Duodenal mucosa (tissue), 2 donors: ENCODE data around the gene CLDN34.

ENCODE experiments used
- H3K27ac ChIP-seq: one replicate; pipeline ENCODE4 v1.7.0; 2013; ENCODE audit warnings: low read depth, low read length
- H3K27me3 ChIP-seq, 2 donors: one replicate each; pipeline ENCODE4 v1.7.0; 2013; ENCODE audit warnings: low read length in 2 of 2, control low read depth in 1 of 2; ENCODE audit not compliant: insufficient read depth in 2 of 2, control insufficient read depth in 1 of 2
- H3K36me3 ChIP-seq, 2 donors: one replicate each; pipeline ENCODE4 v1.7.0; 2013; ENCODE audit warnings: low read length in 2 of 2, control low read depth in 1 of 2; ENCODE audit not compliant: insufficient read depth in 2 of 2, control insufficient read depth in 1 of 2
- H3K4me1 ChIP-seq, 2 donors: one replicate each; pipeline ENCODE4 v1.7.0; 2013; ENCODE audit warnings: low read length in 2 of 2, control low read depth in 1 of 2; ENCODE audit not compliant: insufficient read depth in 2 of 2, control insufficient read depth in 1 of 2
- H3K4me3 ChIP-seq, 2 donors: one replicate each; pipeline ENCODE4 v1.7.0; 2013; ENCODE audit warnings: low read length in 2 of 2, low read depth in 1 of 2
- H3K9ac ChIP-seq, 2 donors: one replicate each; pipeline ENCODE4 v1.7.0; 2013; ENCODE audit warnings: low read length in 2 of 2, low read depth in 1 of 2
- H3K9me3 ChIP-seq, 2 donors: one replicate each; pipeline ENCODE4 v1.7.0; 2013; ENCODE audit warnings: low read length in 2 of 2, control low read depth in 1 of 2; ENCODE audit not compliant: control insufficient read depth in 1 of 2

The CLDN34 gene

DNA sequence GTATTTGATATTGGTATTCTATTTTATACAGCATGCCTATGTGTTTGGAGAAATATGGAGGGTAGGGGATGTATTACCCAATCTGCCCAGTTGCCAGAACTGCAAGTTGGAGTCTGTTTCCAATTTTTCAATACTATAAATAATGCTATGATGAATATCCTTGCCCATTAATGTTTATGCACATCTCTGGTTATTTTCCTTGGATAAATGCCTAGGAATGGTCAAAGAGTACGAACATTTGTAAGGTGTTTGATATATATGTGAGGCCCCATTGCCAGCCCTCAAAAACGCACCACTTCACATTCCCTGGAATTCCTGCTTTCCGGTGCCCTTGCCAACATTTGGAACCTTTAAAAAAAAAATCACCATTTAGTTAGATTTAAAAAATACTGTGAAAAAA is 34.3 kb downstream of the CLDN34 start:
- no peak overlapping the region for H3K4me3 ChIP-seq
- no peak overlapping the region for H3K27ac ChIP-seq
- H3K9ac ChIP-seq, result no peak overlapping the region
- H3K36me3 ChIP-seq, result no peaks in the 10 kb centered on the region
- no peaks in the 10 kb centered on the region for H3K9me3 ChIP-seq
- H3K27me3 ChIP-seq, result no peaks in the 10 kb centered on the region
- H3K4me1 ChIP-seq, result no peaks in the 10 kb centered on the region

DNA sequence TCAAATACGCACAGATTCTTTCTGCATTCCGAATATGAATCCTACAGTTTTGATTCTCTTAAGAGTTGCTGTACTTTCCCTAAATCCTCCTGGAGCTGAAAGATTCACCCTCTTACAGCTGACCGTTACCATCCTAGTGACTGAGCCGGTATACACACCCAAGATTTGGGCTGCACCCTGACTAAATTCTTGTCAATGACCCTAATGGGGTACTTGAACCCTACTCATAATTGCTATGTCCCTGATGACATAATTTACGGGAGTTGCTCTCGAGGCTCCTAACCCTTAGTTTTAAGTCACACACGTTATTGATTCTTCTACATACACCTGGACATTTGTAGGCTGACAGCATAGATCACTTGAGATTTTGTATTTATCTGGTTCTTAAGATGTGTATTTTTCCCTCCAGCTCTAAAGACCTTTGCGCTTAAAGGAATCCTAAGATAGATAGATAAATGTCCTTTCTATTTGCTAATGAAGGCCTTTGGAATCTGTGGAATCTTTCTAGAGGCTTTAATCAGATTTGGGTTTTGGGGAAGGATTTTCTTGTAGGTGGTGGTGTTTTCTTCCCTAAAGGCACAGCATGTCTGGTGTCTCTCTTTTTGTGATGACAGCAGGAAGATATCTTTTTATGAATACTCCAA is 37.8 kb downstream of the CLDN34 start:
- Histone ChIP-seq H3K27ac (no peak overlapping the region), H3K27me3 (no peaks in the 10 kb centered on the region), H3K4me1 (no peaks in the 10 kb centered on the region)

DNA sequence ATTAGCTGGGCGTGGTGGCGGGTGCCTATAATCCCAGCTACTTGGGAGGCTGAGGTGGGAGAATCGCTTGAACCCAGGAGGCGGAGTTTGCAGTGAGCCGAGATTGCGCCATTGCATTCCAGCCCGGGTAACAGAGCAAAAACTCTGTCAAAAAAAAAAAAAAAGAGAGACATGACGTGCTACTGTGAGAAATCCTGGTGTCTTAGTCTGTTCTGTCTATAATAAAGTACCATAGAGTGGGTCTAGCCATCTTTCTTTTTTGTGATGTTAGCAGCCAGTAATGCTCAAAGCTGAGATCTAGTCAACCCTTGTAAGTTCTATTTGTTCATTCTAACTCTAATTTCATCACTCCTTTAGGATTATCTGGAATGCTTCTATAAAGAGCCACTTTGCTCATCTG is 38.9 kb downstream of the CLDN34 start:
- H3K4me3 ChIP-seq, result no peak overlapping the region
- H3K4me1 ChIP-seq, result no peaks in the 10 kb centered on the region
- H3K9ac ChIP-seq, result no peak overlapping the region
- no peaks in the 10 kb centered on the region for H3K27me3 ChIP-seq
- no peaks in the 10 kb centered on the region for H3K9me3 ChIP-seq
- H3K36me3 ChIP-seq, result no peaks in the 10 kb centered on the region
- no peak overlapping the region for H3K27ac ChIP-seq

More for the DNA sequence above, 37.8 kb downstream of the CLDN34 start:
- no peaks in the 10 kb centered on the region for H3K9me3 ChIP-seq
- H3K4me3 ChIP-seq, result no peak overlapping the region
- H3K9ac ChIP-seq, result no peak overlapping the region
- no peaks in the 10 kb centered on the region for H3K36me3 ChIP-seq

- H3K9ac ChIP-seq, result no peak overlapping the region
- no peak overlapping the region for H3K27ac ChIP-seq
- H3K9me3 ChIP-seq, result no peaks in the 10 kb centered on the region
- no peaks in the 10 kb centered on the region for H3K27me3 ChIP-seq
- no peaks in the 10 kb centered on the region for H3K36me3 ChIP-seq
- no peak overlapping the region for H3K4me3 ChIP-seq
- peaks cover 0 to 1% of the 10 kb centered on the region in 2 donors for H3K4me1 ChIP-seq
Observed at GRCh38 chrX:10006770-10007169, 39.6 kb downstream of the CLDN34 start.

- no peaks in the 10 kb centered on the region for H3K27me3 ChIP-seq
- H3K4me3 ChIP-seq, result no peak overlapping the region
- no peaks in the 10 kb centered on the region for H3K36me3 ChIP-seq
- H3K9me3 ChIP-seq, result no peaks in the 10 kb centered on the region
- no peak overlapping the region for H3K9ac ChIP-seq
- peaks cover 0 to 4% of the 10 kb centered on the region in 2 donors for H3K4me1 ChIP-seq
- no peak overlapping the region for H3K27ac ChIP-seq
Observed at GRCh38 chrX:10007621-10008020, 40.5 kb downstream of the CLDN34 start.

DNA sequence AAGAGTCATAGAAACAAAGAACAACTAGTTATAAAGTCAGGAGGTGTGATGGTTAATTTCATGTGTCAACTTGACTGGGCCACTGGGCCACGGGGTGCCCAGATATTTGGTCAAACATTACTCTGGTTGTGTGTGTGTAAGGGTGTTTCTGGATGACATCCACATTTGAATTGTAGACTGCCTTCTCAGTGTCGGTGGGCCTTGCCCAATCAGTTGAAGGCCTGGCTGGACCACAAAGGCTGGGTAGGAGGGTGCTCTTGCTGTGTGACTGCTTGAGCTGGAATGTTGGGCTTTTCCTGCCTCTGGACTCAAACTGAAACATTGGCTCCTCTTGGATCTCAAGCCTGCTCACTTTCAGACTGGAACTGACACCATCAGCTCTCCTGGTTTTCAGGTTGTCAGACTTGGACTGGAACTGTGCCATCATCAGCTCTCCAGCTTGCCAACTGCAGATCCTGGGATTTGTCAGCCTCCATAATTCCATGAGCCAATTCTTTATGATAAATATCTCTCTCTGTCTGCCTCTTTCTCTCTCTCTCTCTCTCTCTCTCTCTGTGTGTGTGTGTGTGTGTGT is 41.4 kb downstream of the CLDN34 start:
- Histone ChIP-seq H3K36me3 (no peaks in the 10 kb centered on the region), H3K27me3 (no peaks in the 10 kb centered on the region), H3K9me3 (no peaks in the 10 kb centered on the region), H3K9ac (no peak overlapping the region), H3K27ac (no peak overlapping the region), H3K4me3 (no peak overlapping the region), H3K4me1 (peaks cover 0 to 4% of the 10 kb centered on the region in 2 donors)

DNA sequence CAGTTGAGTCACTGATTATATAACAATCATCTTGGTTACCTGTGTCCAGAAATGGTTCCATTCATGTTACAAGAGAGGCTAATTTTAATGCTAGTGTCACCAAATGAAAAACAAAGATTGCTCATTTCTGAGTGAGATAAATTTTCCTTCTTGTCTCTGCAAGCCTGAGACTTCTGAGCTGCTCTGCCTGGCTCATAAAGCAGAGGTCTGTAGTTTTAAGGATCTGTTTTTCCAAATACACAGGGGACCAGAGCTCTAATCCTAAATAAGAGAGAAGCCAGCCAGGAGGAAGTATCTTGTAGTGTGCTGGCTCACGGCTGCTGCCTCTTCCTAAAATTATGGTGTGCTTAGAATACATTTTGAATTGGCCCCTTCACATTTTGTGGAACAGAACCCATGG is 42.6 kb downstream of the CLDN34 start:
- no peaks in the 10 kb centered on the region for H3K27me3 ChIP-seq
- H3K9me3 ChIP-seq, result no peaks in the 10 kb centered on the region
- H3K4me1 ChIP-seq, result peaks cover 0 to 4% of the 10 kb centered on the region in 2 donors
- no peaks in the 10 kb centered on the region for H3K36me3 ChIP-seq
- H3K4me3 ChIP-seq, result no peak overlapping the region
- no peak overlapping the region for H3K9ac ChIP-seq
- H3K27ac ChIP-seq, result no peak overlapping the region

GRCh38 chrX:10010686-10011085 is 43.5 kb downstream of the CLDN34 start:
- Histone ChIP-seq H3K4me1 (peaks cover 0 to 4% of the 10 kb centered on the region in 2 donors), H3K4me3 (no peak overlapping the region), H3K9me3 (no peaks in the 10 kb centered on the region), H3K27ac (no peak overlapping the region), H3K27me3 (no peaks in the 10 kb centered on the region), H3K9ac (no peak overlapping the region), H3K36me3 (no peaks in the 10 kb centered on the region)

- Histone ChIP-seq H3K4me1 (peaks cover 0 to 4% of the 10 kb centered on the region in 2 donors), H3K27me3 (no peaks in the 10 kb centered on the region), H3K36me3 (no peaks in the 10 kb centered on the region), H3K4me3 (no peak overlapping the region), H3K27ac (no peak overlapping the region), H3K9ac (no peak overlapping the region), H3K9me3 (no peaks in the 10 kb centered on the region)
Observed at GRCh38 chrX:10011261-10011931, 44.2 kb downstream of the CLDN34 start.

GRCh38 chrX:10011991-10012390 is 44.8 kb downstream of the CLDN34 start:
- H3K4me1 ChIP-seq, result peaks cover 0 to 4% of the 10 kb centered on the region in 2 donors
- no peak overlapping the region for H3K27ac ChIP-seq

More at GRCh38 chrX:10011991-10012390, 44.8 kb downstream of the CLDN34 start:
- H3K36me3 ChIP-seq, result no peaks in the 10 kb centered on the region
- H3K27me3 ChIP-seq, result no peaks in the 10 kb centered on the region
- H3K9me3 ChIP-seq, result no peaks in the 10 kb centered on the region
- no peak overlapping the region for H3K9ac ChIP-seq
- no peak overlapping the region for H3K4me3 ChIP-seq
